NCI-H1105 treated with DMSO at 0.1 percent for 48 hours (cell line): ENCODE data around the gene AGBL5.
"Not testable (repeated sequence)": the region's sequence is repeated elsewhere in the genome, so short reads cannot be mapped to it uniquely, and the experiment has no call there.

Experiments
- DNase-seq: peaks from one replicate; lab custom pipeline; 2025; lab: John Stamatoyannopoulos, UW

The AGBL5 gene

GRCh38 chr2:27051902-27052645 lies 606 bp downstream of the AGBL5 start:
- no peak for DNase-seq

GRCh38 chr2:27053321-27053720 lies 1.9 kb downstream of the AGBL5 start:
- DNase-seq = no peak

GRCh38 chr2:27053776-27054175 lies 2.3 kb downstream of the AGBL5 start:
- no peak for DNase-seq

- no peak for DNase-seq
Observed at GRCh38 chr2:27054721-27055120, 3.3 kb downstream of the AGBL5 start.

GRCh38 chr2:27057184-27057583 lies 5.7 kb downstream of the AGBL5 start:
- DNase-seq = no peak

- DNase-seq = no peak
Observed at GRCh38 chr2:27058210-27058609, 6.7 kb downstream of the AGBL5 start.

GRCh38 chr2:27059141-27059820 lies 7.8 kb downstream of the AGBL5 start:
- DNase-seq = no peak

GRCh38 chr2:27060323-27060722 lies 8.9 kb downstream of the AGBL5 start:
- no peak for DNase-seq

- no peak for DNase-seq
Observed at GRCh38 chr2:27065128-27065527, 13.7 kb downstream of the AGBL5 start.

- DNase-seq = no peak
Observed at GRCh38 chr2:27067385-27067784, 15.9 kb downstream of the AGBL5 start.

- DNase-seq = no peak
Observed at GRCh38 chr2:27069436-27069835, 18.0 kb downstream of the AGBL5 start.

GRCh38 chr2:27069961-27070618 lies 18.6 kb downstream of the AGBL5 start:
- no peak for DNase-seq

- DNase-seq = no peak
Observed at GRCh38 chr2:27070653-27071276, 19.3 kb downstream of the AGBL5 start.

GRCh38 chr2:27071277-27071989 lies 20.0 kb downstream of the AGBL5 start, which contains the start of gene OST4:
OST4 (minus strand) TSS chr2:27071654.
- peak; percentile 81 for DNase-seq

GRCh38 chr2:27071990-27072830 lies 20.7 kb downstream of the AGBL5 start:
- DNase-seq = peak; percentile 13

GRCh38 chr2:27072920-27073319 lies 21.5 kb downstream of the AGBL5 start:
- DNase-seq = no peak

GRCh38 chr2:27073782-27074181 lies 22.3 kb downstream of the AGBL5 start:
- no peak for DNase-seq

- DNase-seq = peak; percentile 19
Observed at GRCh38 chr2:27074738-27075565, 23.5 kb downstream of the AGBL5 start.

GRCh38 chr2:27075566-27075871 lies 24.1 kb downstream of the AGBL5 start:
- DNase-seq = not testable (repeated sequence)

GRCh38 chr2:27076323-27076722 lies 24.9 kb downstream of the AGBL5 start:
- DNase-seq = no peak
